Fibroblast of skin of scalp (primary cell): ENCODE measurements around the gene ATP4A.

Source experiments
- DNase-seq: peaks from one replicate; pipeline ENCODE4 v3.0.0-alpha.2; 2013

ATP4A gene

DNA sequence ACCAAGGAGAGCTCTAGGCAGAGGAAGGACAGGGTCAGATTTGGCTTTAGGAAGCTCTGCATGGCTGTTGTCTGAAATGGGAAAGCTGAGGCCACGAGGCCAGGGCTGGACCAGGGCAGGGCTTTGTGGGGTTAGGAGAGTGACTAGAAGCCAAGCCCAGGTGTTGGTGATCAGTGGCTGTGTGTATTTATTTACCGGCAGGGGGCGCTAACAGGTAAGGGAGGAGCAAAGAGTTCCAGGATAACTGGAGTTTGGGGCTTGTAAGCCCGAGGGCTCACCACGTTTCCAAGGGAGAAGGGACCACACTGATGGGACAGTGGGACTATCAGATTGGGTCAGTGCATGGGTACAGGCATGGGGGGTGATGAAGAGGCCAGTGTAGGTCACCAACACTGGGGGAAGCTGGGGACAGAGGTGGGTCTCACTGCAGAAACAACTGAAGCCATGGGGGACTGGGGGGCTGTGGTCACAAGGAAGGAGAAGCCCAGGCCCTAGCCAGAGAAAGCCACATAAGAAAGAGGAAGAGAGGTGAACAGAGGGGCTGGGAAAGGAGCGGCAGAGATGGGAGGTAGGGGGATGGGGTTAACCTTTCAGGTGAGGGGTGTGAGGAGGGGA is 14.2 kb downstream of the ATP4A start:
- DNase-seq = peak; percentile 69

DNA sequence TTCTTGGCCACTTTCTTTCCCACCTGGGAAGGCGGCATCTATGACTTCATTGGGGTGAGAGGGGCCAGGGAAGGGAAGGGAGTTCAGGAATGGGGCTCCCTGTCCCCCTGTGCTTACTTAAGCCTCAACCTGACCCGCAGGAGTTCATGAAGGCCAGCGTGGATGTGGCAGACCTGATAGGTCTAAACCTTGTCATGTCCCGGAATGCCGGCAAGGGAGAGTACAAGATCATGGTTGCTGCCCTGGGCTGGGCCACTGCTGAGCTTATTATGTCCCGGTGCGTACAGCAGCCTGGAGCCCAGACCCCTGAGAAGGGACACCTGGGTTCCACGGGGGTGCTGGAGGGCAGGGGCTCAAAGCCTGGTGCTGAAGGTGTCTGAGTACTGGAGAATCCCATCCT is 16.9 kb downstream of the ATP4A start:
- DNase-seq = no peak

DNA sequence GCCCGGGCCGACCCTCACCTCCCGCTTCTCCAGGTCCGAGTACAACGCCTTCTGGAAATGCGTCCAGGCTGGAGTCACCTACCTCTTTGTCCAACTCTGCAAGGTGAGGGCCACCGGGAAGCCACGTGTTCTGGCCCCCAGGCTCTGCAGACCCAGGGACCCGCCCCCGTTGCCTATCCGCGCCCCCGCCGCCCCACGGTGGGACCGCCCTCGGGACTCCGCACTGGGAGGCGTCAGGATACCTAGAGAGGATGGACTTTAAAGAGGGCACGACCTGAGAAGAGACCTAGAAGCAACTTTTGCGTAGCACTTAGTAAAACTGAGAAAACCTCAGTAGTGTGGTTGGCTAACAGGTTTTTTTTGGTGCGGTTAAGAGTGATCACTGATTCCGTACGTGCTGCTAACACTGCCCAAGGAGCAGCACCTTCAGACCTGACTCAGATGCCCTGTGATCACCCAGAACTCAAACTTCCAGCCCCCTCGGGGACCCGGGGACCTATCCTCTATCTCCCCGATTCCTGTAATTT is 17.5 kb downstream of the ATP4A start:
- no peak for DNase-seq

DNA sequence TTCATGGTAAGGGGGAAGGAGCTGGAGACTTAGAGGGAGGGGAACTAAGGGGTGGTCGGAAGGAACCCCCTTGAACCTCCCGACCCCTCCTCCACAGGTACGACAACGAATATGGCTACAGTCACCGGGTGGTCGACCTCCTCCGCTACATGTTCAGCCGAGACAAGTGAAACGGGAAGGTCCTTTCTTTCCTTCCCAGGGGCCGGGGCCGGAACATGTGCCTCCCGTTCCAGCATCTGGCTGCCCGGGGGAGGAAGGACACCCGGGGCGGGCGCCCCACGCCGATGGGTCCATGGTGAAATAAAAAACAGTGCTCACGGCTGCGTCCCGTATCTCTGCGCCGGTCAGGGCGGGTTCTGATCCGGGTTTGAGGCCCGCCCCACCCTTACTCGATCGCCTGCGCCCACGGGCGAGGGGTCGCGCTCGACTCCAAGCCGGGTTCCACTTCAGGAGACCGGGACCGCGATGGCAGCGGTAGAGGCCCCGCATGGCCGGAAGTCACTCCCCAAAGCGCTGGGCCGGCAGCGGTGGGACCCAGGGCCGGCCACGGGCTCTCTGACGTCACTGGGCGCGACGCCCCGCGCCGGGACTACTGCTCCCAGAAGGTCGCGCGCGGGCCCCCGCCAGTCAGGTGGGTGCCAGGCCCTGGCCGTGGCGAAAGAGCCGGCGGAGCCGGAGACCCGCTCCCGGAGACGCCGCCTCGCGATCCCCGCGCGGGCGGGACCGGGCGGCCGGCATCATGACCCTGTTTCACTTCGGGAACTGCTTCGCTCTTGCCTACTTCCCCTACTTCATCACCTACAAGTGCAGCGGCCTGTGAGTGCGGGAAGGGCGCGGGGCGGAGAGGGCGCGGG is 18.2 kb downstream of the ATP4A start, which contains the start of gene TMEM147:
Gene TMEM147 (plus strand): TSS at position 626 of the 854 bp plus-strand sequence. CDS start 114 bp downstream, at position 740.
- peak; percentile 90 for DNase-seq

DNA sequence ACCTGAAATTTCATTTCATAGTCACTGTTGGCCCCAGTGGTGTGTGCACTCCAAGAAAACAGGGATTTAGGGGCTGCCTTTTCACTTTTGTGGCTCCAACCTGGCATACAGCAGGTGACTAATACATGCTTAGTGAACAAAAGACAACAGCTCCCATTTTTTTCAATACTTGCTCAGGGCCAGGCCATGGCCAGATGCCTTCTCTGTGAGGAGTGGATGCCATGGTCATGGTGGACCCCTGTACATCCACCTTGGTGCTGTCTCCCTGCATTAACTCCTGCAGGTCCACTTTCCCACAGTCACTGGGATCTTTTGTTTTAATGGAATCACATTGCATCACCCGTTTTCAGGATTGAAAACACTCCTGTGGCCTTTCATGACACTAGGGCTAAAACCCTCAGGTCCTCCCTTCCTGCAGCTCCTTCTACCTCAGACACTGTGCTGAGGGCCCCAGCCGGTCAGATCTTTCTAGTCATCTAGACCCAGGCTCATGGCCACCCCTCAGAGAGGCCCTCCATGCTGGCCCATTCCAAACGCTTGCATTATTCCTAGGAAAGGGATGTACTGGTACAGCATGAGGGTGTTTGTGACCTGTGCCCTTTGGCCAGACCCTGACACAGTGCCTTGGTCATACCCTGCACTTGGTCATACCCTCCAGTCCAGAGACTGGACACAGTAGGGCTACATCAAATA is 19.2 kb downstream of the ATP4A start:
- no peak for DNase-seq

DNA sequence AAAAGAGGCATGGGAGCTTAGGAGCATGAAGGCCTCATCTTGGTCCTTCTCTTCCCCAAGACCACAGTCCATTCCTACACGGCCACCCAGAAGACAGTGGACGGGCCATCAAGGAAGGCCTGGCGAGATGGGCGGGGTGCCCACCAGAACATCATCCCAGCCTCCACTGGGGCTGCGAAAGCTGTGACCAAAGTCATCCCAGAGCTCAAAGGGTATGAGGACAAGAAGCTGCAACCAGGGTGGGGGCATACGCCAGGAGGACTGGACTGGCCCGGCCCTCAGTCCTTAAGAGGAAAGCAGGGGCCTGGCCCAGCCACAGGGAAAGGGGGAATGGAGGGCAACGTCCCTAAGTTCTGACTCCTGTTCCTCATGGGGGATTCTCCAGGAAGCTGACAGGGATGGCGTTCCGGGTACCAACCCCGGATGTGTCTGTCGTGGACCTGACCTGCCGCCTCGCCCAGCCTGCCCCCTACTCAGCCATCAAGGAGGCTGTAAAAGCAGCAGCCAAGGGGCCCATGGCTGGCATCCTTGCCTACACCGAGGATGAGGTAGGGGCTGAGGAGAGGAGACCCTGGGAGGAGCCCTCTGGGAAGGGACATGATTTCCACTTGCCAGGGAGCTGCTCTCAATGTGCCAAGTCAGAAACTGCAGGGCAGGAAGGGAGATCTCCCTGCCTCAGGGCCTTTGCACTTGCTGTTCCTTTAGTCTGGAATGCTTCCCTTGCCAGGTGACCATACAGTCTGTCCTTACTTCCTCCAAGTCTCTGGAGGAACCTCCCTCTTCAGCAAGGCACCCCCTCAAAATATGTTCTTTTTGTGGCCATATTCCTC is 20.0 kb downstream of the ATP4A start:
- no peak for DNase-seq

DNA sequence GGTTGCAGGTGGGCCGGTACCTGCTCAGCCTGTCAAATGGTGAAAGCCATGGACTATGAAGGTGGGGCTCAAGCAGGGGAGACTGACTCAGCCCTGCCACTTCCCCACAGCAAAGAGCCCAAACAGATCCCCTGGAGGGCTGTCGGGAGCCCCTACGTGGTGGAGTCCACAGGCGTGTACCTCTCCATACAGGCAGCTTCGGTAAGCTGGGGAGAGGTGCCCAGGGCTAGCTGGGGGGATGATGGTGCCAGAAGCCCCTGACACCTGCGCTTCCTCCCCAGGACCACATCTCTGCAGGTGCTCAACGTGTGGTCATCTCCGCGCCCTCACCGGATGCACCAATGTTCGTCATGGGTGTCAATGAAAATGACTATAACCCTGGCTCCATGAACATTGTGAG is 21.2 kb downstream of the ATP4A start:
- DNase-seq = no peak

DNA sequence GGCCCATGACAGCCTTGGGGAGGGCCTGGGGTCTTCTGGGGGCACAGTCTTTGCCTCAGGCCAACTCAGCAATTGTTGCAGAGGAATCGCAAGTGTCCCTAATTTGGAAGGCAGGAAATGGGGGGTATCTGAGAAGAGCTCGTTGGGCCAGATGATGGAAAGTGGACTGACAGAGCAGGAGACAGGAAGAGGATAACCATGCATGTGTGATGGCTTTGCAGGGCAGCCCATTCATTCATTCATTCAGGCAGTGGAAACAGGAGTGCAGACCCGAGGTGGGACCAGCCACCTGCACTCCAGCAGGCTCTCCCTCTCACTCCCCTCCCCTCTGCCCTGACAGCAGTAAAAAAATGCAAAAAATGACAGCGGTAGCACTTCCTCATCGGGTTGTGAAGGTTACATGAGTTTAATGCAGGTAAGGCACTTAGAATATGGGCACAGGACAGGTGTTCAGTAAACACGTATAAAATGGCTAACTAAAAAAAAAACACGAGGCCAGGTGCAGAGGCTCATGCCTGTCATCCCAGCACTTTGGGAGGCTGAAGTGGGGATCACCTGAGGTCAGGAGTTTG is 23.0 kb downstream of the ATP4A start:
- DNase-seq = no peak

DNA sequence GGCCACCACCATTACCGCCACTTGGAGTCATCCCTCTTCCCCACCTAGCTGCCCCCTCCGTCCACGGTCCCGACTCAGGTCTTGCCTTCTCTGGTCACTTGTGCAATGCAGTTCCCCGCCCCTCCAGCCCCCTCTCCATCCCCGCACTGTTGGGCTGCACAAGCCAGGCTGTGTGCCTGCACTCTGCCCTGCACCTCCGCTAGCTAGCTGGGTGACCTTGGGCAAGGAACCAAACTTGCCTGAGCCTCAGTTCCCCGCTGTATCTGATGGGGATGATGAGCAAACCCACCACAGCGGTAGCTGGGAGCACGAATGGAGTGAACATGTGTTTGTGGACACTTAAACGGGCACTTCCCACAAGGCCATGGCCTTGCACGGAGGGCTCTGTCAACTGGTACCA is 23.6 kb downstream of the ATP4A start:
- DNase-seq = no peak

DNA sequence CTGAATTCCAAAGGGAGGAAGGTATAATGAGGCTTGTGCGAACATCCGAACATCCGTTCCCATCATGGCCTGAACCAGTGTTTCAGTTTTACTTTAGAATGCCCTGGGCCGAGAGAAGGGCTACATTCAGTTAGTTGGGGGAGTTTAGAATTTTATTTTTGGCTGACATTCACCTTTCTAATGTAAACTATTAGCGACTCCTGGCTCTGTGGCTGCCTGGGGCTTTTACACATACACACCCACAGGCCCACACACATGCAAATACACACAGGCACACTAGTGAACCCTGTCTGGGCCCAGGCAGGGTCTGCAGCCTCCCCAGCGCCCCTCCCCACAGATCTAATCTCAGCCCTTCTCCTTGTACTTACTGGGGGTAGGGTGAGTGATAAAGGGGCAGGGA is 24.1 kb downstream of the ATP4A start:
- DNase-seq = no peak

DNA sequence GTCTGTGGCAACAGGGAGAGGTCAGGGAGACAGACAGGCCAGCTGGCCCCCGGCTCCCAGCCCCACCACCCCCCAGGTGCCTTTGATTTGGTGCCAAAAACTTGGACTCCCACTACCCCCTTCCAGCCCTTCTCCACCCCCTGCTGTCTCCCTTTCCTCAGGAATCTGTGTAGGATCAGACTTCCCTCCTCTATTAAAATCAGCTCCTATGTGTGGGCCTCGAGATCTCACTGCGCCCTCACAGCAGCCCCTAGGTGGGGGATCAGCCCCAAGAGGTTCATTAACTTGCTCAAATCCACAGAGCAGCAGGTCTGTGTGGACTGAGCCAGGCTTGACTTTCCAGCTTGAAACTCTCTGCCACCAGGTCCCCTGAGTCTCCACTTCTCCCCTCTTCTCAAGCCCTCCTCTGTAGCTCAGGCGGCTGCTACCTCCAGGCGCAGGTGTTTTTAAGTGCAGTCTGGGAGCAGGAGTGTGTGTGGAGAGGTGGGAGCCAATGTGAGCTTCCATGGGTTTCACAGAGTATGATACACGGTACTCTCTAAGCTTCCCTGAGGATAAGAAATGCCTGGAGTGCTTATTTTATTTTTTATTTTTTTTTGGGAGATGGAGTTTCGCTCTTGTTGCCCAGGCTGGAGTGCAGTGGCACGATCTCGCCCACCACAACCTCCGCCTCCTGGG is 28.5 kb downstream of the ATP4A start:
- no peak for DNase-seq

DNA sequence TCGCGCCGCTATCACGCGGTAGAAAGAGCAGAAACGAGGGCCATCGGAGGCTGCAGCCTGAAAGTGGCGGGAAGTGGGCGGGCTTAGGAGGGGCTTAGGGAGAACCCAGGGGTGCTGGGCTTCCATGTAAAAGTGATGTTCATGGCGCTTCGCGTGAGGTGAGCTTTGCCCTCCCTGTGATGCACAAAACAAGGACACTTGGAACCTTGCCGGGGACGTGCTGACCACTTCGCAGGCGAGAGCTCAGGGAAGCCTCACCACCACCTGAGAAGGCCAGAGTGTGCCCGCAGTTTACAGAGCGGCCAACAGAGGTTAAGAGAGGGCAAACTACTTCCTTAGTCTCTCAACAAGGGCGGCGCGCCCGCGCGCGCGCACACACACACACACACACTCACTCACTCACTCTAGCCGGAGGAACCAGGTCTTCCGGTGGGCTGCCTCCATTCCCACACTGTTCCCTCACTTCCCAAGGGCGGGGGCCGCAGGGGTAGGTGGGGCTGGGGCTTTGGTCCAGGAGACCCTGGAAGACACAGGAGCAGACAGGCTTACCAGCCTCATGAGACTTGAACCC is 29.6 kb downstream of the ATP4A start:
- DNase-seq = peak; percentile 21

DNA sequence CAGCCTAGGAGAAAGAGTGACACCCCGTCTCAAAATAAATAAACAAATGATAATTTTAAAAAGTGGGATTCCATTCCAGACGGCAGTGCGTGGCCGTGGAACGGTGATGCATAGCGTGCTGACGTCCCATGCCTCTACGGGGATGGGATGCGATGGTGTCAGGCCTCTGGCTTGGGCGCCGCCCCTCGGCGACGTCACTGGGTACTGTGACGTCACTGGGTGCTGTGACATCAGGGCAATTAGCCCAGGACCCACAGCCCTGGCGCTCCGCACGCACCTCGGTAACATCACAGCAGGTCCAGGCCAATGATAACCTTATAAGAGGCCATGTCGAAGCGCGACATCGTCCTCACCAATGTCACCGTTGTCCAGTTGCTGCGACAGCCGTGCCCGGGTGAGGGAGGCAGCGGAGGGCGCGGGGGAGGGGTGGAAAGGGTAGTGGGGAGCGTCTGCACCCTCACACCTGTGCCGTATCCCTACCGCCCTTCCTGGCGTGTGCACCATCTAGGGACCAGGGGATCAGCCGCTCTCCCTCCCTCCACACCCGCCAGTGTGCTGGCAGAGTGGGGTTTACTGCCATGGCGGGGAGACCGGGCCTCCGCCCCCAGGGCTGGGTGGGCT is 30.1 kb downstream of the ATP4A start, which contains the start of gene GAPDHS:
Gene GAPDHS (plus strand): TSS at position 256 of the 621 bp plus-strand sequence. CDS start 72 bp downstream, at position 328.
- no peak for DNase-seq

DNA sequence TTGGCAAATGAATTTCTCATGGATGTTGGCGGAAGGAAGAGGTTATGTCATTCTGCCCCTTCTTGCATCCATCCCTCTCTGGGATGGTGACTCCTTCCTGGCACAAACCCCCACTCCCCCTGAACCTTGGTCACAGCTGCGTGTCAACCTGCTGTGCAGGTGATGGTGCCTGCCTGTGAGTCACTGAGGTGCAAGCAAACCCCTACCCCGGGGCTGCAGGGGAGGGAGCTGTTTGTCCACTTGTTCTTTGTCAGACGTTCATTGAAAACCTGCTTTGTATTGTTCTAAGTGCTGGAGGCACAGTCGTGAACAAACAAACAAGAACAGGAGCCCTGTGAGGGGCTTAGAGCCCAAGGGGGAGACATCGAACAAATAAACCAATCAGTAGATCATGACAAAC is 32.2 kb downstream of the ATP4A start:
- no peak for DNase-seq

DNA sequence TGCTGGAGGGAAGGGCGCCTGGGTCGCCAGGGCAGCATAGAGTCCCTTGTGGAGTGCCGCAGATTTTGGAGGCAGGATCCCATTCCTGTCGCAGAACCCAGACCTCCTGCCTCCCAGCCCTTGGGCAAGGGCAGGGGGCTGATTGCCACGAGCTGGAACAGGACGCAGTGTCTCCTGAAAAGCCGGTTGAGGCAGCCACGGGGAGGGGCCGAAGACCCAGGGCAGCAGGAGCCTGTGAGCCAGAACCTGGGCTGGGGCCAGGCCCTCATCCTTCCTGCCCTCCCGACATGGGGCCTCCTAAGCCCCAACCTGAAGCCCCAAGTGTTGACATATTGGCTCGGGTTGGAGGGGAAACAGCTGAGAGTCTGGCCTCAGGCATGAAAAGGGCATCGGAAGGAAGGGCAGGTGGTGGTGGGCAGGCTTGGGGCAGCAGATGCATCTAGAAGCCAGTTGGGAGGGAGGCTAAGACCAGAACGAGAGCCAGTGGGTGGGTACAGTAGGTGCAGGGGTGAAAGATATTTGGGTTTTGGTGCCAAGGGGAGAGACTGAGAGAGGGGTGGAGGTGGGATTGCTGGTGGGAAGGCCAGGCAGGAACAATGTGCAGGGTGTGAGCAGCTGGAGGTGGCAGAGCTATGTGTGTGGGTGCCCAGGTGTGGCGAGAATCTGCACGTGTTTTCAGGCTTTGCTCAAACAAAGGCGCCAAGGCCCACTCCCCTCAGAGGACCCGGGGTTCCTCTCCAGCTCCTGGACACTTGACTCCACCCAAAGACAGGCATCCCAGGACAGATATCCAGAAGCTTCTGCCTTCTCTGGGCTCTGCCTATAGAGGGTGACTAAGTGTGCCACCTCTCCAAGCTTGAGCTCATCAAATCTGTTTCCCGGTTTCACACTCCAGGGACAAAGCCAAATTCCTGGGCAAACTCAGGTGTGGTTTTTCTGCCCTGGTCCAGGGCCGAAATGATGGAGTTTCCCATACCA is 33.9 kb downstream of the ATP4A start:
- DNase-seq = no peak

DNA sequence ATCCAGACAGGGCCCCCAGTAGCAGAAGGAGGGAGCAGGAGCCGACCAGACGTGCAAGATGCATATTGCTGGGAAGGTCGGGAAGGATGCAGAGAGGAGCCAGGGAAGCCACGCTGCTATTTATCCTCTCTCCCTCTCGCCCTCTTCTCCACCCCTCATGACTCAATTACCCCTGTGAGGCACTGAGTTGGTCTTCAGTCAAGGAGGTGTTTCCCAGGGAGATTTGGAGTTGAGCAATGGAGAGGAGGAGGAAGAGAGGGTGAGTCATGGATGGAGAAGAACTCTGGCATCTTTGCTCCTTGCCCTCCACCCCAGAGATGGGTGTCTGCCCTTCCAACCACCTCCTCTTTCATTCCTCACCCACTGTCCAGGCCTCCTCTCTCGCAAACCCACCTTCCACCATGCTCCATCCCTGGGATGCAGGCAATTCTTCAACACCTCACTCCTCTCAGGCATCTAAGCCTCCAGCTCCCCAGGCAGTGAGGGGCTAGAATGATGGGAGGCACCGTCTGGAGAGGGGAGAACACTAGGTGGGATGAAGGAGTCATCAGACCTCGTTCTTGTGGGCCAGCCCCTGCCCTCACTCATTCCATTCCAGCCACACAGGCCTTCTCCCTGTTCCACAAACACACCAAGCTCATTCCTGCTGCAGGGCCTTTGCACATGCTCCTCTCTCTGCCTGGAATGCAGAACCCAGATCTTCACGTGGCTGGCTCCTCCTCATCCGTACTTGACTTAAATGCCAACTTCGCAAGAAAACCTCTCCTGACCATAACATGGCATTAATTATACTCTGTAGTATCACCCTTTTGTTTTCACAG is 35.0 kb downstream of the ATP4A start, which contains the start of gene SBSN:
Gene SBSN (minus strand): TSS at position 94 of the 821 bp plus-strand sequence. CDS start 30 bp downstream, at position 64.
- DNase-seq = peak; percentile 67

DNA sequence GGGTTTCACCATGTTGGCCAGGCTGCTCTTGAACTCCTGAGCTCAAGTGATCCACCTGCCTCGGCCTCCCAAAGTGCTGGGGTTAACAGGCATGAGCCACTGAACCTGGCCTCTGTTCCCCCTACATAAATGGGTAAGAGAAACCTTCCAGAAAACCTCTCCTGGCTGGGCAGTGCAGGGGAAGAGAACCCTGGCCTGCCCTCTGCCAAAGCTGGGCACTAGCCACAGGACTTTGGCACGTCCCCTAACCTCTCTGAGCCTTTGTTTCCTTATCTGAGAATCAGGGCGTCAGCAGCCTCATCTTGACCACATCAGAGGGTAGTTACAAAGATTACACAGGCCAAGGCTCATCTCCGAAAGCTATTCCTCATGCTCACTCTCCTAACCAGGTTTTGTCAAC is 37.6 kb downstream of the ATP4A start:
- no peak for DNase-seq
